Upper lobe of left lung (tissue), 4 donors: Measurements from ENCODE around the gene SMAD6.

Experiments
- EP300 ChIP-seq, 4 donors: sonication (generic); formaldehyde crosslinking; IDR thresholded peaks; one replicate each; pipeline ENCODE4 v1.5.1; 2017; ENCODE audit warnings: antibody characterized with exemption in 4 of 4, control low read depth in 2 of 4
- TF ChIP-seq, protein P1 (sequence below), 6 experiments: fragments of 450-650 bp in 4 of 6; fragments of 200-600 bp in 2 of 6; sonication (generic) in 2 of 6; IDR thresholded peaks; one replicate each; pipeline ENCODE4 v1.5.1; 2016 to 2019; ENCODE audit warnings: antibody characterized with exemption in 6 of 6

DNA sequence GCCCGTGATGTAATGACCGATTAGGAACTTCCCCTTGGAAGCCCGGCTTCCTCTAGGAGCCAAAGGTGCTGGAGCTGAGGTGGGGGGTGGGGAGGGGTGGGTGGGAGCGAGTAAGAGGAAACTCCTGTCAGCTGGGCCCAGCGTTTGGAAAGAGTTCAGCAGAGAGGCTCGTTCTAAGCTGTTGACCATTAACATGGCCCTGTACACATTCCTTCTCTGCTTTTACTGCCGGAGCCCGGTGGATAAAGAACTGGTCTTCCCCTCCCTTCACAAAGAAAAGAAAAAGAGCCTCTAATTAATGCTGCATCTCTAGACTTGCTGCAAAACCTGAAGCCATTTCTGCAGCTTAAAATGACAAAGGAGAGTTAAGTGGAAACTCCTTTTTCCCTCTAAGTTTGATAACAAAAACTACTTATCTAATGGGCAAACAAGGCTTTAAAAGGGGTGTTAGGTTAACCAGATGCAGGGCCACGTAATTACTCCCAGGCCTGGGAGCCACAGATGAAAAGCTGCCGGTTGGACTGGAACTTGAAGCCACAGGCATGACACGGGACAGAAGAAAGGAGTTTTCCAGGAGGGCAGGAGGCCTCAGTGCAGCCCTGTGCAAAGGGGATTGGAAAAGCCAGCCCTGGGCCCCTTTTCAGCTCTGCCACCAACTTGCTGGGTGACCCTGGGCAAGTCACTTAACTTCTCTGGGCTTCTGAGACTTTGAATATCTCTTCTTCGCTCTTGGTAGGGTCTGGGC lies 71.3 kb downstream of the SMAD6 start:
- TF ChIP-seq, protein P1, sequence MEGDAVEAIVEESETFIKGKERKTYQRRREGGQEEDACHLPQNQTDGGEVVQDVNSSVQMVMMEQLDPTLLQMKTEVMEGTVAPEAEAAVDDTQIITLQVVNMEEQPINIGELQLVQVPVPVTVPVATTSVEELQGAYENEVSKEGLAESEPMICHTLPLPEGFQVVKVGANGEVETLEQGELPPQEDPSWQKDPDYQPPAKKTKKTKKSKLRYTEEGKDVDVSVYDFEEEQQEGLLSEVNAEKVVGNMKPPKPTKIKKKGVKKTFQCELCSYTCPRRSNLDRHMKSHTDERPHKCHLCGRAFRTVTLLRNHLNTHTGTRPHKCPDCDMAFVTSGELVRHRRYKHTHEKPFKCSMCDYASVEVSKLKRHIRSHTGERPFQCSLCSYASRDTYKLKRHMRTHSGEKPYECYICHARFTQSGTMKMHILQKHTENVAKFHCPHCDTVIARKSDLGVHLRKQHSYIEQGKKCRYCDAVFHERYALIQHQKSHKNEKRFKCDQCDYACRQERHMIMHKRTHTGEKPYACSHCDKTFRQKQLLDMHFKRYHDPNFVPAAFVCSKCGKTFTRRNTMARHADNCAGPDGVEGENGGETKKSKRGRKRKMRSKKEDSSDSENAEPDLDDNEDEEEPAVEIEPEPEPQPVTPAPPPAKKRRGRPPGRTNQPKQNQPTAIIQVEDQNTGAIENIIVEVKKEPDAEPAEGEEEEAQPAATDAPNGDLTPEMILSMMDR (IDR thresholded peaks at IDR 0.05) = no peak
- no peak for TF ChIP-seq EP300 (IDR thresholded peaks at IDR 0.05)
